Osteoblast (primary cell): Measurements from ENCODE around the gene KERA. TPM values are rescaled to one million over a fixed set of nuclear protein-coding genes. Genes with fewer than 3 reads are reported as not detected.

ENCODE experiments used
- DNase-seq: peaks from one replicate; pipeline ENCODE4 v3.0.0; 2011; ENCODE audit warnings: low spot score, mixed read lengths; ENCODE audit not compliant: insufficient read length; ENCODE audit errors: missing footprints
- H2AFZ ChIP-seq: 2 replicates; pipeline ENCODE4 v1.6.0; 2011; ENCODE audit warnings: mild to moderate bottlenecking, low read length
- H3K27ac ChIP-seq: 2 replicates; pipeline ENCODE4 v1.5.1; 2011; ENCODE audit warnings: mild to moderate bottlenecking, low read depth, low read length, moderate library complexity
- H3K27me3 ChIP-seq: 2 replicates; pipeline ENCODE4 v1.6.0; 2012; ENCODE audit warnings: mild to moderate bottlenecking, control low read depth, inconsistent platforms, low read length, moderate library complexity; ENCODE audit not compliant: insufficient read depth
- H3K36me3 ChIP-seq: 2 replicates; pipeline ENCODE4 v1.5.1; 2011; ENCODE audit warnings: mild to moderate bottlenecking, low read length, control low read depth, moderate library complexity; ENCODE audit not compliant: insufficient read depth
- H3K4me1 ChIP-seq: 2 replicates; pipeline ENCODE4 v1.5.1; 2011; ENCODE audit warnings: mild to moderate bottlenecking, low read length, control low read depth, moderate library complexity; ENCODE audit not compliant: insufficient read depth
- H3K4me2 ChIP-seq: 2 replicates; pipeline ENCODE4 v1.6.0; 2011; ENCODE audit warnings: mild to moderate bottlenecking, low read length; ENCODE audit not compliant: insufficient read depth
- H3K4me3 ChIP-seq: fragments of 200-600 bp; sonication (generic); 3 replicates; pipeline ENCODE4 v1.5.1; 2012; ENCODE audit warnings: mild to moderate bottlenecking, low read length, inconsistent platforms; ENCODE audit not compliant: insufficient read depth
- H3K79me2 ChIP-seq: 2 replicates; pipeline ENCODE4 v1.6.0; 2012; ENCODE audit warnings: mild to moderate bottlenecking, low read length, control low read depth, inconsistent platforms; ENCODE audit not compliant: insufficient read depth
- H3K9me3 ChIP-seq: 2 replicates; pipeline ENCODE4 v1.5.1; 2011; ENCODE audit warnings: low read depth, low read length, control low read depth
- H4K20me1 ChIP-seq: 2 replicates; pipeline ENCODE4 v1.6.0; 2012; ENCODE audit warnings: mild to moderate bottlenecking, low read length, control low read depth; ENCODE audit not compliant: insufficient read depth
- CTCF ChIP-seq: IDR thresholded peaks from 2 replicates; pipeline ENCODE4 v1.5.1; 2011; ENCODE audit warnings: mild to moderate bottlenecking, low read depth, low read length, moderate library complexity; ENCODE audit errors: extremely low read depth
- total RNA-seq: library from RNA; depleted of rRNA; stranded (reverse); fragments of >200 nt; gene quantifications from 2 replicates; pipeline ENCODE4 v1.2.3, GENCODE V29; 2012

Gene KERA
- total RNA-seq, 1 donor, result not detected

- no peak overlapping the region for H2AFZ ChIP-seq
- DNase-seq, result no peak
- H3K27me3 ChIP-seq, result no peaks in the 10 kb centered on the region
- H4K20me1 ChIP-seq, result no peaks in the 10 kb centered on the region
- no peak for TF ChIP-seq CTCF
- H3K4me1 ChIP-seq, result no peaks in the 10 kb centered on the region
- H3K9me3 ChIP-seq, result no peaks in the 10 kb centered on the region
- no peak overlapping the region for H3K27ac ChIP-seq
- no peak overlapping the region for H3K4me2 ChIP-seq
- no peak overlapping the region for H3K4me3 ChIP-seq
- no peaks in the 10 kb centered on the region for H3K79me2 ChIP-seq
- H3K36me3 ChIP-seq, result no peaks in the 10 kb centered on the region
These were observed 22.2 kb upstream of the KERA start for GRCh38 chr12:91080041-91080440.

DNA sequence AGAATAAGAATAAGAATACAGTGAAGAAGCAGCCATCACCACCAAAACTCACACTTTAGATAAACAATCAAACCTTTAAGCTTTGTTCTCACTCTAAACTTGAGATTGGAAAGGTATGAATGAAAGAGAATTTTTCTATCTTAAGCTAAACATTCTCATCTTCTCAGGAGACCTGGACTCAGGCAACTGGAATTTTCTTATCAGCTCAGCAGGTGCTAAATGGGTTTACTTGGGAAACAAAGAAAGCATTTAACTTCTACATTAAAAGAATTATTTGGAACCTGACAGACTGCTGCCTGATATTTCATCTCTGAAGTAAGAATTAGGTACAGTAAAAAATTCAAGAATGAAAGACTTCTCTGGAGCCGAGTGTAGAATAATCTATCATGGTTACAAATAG is 20.7 kb upstream of the KERA start:
- H3K79me2 ChIP-seq, result no peaks in the 10 kb centered on the region
- no peak overlapping the region for H3K27ac ChIP-seq
- DNase-seq, result no peak
- no peaks in the 10 kb centered on the region for H3K27me3 ChIP-seq
- H3K36me3 ChIP-seq, result no peaks in the 10 kb centered on the region
- H3K4me2 ChIP-seq, result no peak overlapping the region
- no peaks in the 10 kb centered on the region for H4K20me1 ChIP-seq
- H3K4me3 ChIP-seq, result no peak overlapping the region
- no peak overlapping the region for H2AFZ ChIP-seq
- no peaks in the 10 kb centered on the region for H3K9me3 ChIP-seq
- no peaks in the 10 kb centered on the region for H3K4me1 ChIP-seq
- no peak for TF ChIP-seq CTCF

DNA sequence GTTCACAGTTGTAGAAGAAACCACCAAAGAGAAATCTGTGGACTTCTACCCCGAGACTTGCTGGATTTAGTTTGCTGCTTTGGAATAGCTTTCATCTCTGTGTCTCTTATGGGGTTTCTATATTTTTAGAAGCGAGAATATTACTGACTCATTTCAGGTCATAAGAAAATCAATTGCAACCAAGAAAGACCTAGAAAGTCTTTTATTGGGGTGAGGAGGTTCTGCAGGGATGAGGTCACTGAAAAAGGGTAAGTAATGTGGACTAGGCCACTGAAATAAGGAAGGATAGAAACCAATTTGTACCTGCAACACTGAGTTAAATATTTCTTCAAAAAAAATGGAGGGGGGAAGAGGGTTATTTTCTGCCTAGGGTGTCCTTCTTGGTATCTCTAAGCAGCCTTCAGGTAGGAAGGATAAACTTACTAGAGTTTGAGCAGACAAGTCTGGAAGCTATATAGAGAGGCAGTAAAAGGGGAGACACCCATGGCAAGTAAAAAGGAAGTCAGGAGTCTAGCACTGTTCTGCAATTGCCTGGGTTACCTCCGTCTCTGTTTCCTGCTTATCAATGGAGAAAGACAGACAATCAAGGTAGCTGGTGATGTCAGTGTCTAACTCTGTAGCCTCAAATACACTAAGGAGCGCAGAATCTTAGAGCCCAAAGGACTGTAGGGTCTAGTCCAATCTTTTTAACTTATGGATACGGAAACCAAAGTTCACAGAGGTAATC is 19.6 kb upstream of the KERA start:
- no peaks in the 10 kb centered on the region for H3K79me2 ChIP-seq
- no peak for TF ChIP-seq CTCF
- no peaks in the 10 kb centered on the region for H3K27me3 ChIP-seq
- H3K27ac ChIP-seq, result no peak overlapping the region
- H3K4me1 ChIP-seq, result no peaks in the 10 kb centered on the region
- H4K20me1 ChIP-seq, result no peaks in the 10 kb centered on the region
- H2AFZ ChIP-seq, result peak overlapping the region; percentile 10
- DNase-seq, result no peak
- H3K9me3 ChIP-seq, result no peaks in the 10 kb centered on the region
- no peaks in the 10 kb centered on the region for H3K36me3 ChIP-seq
- H3K4me2 ChIP-seq, result no peak overlapping the region
- H3K4me3 ChIP-seq, result no peak overlapping the region

DNA sequence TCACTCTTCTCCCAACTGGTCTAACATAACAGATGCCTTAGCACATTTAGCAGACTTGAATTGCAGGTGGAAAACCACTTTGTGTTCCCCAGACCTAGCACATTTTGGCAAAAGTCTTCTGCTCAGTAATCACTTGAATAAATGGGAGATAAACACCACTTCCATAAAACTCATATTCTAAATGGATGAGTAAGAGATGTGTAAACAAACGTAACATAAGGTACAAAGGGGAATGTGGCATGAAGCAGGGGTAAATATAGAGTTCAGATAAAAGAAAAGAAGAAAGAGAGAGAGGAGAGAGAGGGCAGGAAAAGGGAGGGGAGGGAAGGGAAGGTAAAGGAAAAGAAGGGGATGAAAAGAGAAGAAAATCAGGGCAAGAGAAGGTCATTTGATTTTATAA is 17.0 kb upstream of the KERA start:
- no peak for DNase-seq
- H3K4me3 ChIP-seq, result no peak overlapping the region
- no peaks in the 10 kb centered on the region for H3K36me3 ChIP-seq
- no peaks in the 10 kb centered on the region for H3K27me3 ChIP-seq
- no peak for TF ChIP-seq CTCF
- H3K4me2 ChIP-seq, result no peak overlapping the region
- H3K79me2 ChIP-seq, result no peaks in the 10 kb centered on the region
- H3K4me1 ChIP-seq, result no peaks in the 10 kb centered on the region
- H3K9me3 ChIP-seq, result no peaks in the 10 kb centered on the region
- no peak overlapping the region for H2AFZ ChIP-seq
- no peaks in the 10 kb centered on the region for H4K20me1 ChIP-seq
- H3K27ac ChIP-seq, result no peak overlapping the region
